PFSK-1 (cell line): ENCODE measurements around the gene GAS6. TPM values are rescaled to one million over a fixed set of nuclear protein-coding genes. Genes with fewer than 3 reads are reported as not detected.

ENCODE experiments used
- FOXP2 ChIP-seq: optimal IDR thresholded peaks from 2 replicates; pipeline ENCODE3; 2011; ENCODE audit warnings: borderline replicate concordance, control low read depth, inconsistent platforms; ENCODE audit not compliant: insufficient read depth; ENCODE audit errors: extremely low read length, extremely low read depth
- POLR2AphosphoS5 ChIP-seq: IDR thresholded peaks from 2 replicates; pipeline ENCODE4 v1.6.1; 2012; ENCODE audit warnings: low read depth, mild to moderate bottlenecking, control low read depth, low read length, moderate library complexity
- SIN3A ChIP-seq: IDR thresholded peaks from 2 replicates; pipeline ENCODE4 v1.6.1; 2012; ENCODE audit warnings: mild to moderate bottlenecking, low read length, moderate library complexity, borderline replicate concordance; ENCODE audit not compliant: insufficient read depth
- TAF1 ChIP-seq: IDR thresholded peaks from 2 replicates; pipeline ENCODE4 v1.6.1; 2012; ENCODE audit warnings: low read length, control low read depth, borderline replicate concordance; ENCODE audit not compliant: insufficient read depth
- polyA plus RNA-seq: library from polyadenylated mRNA; unstranded; fragments of >200 nt; gene quantifications from one replicate; pipeline ENCODE4 v1.2.1, GENCODE V29; 2012; ENCODE audit warnings: low read depth, missing spikeins; ENCODE audit not compliant: insufficient read length
- TF ChIP-seq, protein P1 (sequence below), 2 experiments: IDR thresholded peaks; 2 replicates each; pipeline versions ENCODE4 v1.6.1 to v1.8.0; 2011 to 2012; ENCODE audit warnings: low read depth in 2 of 2, low read length in 2 of 2, control low read depth in 1 of 2, inconsistent platforms in 1 of 2, mild to moderate bottlenecking in 1 of 2, moderate library complexity in 1 of 2; ENCODE audit not compliant: insufficient read depth in 1 of 2

The GAS6 gene
- 0.93 TPM for polyA plus RNA-seq

DNA sequence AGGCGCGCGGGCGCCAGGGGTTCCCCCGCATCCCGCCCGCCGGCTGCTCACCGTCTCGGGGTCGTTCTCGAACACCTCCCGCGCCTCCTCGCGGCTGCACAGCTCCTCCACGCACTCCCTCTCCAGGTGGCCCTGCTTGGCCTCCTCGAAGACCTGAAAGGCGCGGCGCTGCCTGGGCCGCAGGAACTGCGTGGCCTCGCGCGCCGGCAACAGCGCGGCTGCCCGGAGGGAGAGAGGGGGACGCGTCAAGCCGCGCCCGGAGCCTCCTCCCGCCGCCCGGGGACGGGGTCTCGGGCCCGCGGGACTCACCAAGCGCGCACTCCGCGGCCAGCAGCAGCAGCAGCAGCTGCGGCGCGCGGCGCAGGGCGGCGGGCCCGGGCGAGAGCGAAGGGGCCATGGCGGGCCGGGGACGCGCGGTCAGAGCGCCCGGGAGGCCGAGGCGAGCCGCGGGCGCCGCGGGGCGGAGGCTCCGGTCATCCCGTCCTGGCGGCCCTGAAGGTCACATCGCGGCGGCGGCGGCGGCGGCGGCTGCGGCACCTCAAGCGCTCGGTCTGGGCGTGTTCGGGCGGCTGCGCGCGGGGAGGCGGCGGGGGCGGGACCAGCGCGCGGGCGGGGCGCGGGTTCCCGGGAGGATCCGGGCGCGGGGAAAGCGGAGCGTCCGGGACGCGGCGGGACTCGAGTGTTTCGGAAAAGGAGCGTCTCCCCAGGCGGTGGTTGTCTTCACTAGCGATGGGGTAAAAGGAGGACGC, at the start of gene GAS6:
Gene GAS6, minus strand, starts transcription at position 553 of the 749 bp plus-strand sequence. Its CDS starts 156 bp downstream, at position 397.
- TF ChIP-seq FOXP2 (no peak), TAF1 (no peak), POLR2AphosphoS5 (no peak), SIN3A (no peak)
- TF ChIP-seq, protein P1, sequence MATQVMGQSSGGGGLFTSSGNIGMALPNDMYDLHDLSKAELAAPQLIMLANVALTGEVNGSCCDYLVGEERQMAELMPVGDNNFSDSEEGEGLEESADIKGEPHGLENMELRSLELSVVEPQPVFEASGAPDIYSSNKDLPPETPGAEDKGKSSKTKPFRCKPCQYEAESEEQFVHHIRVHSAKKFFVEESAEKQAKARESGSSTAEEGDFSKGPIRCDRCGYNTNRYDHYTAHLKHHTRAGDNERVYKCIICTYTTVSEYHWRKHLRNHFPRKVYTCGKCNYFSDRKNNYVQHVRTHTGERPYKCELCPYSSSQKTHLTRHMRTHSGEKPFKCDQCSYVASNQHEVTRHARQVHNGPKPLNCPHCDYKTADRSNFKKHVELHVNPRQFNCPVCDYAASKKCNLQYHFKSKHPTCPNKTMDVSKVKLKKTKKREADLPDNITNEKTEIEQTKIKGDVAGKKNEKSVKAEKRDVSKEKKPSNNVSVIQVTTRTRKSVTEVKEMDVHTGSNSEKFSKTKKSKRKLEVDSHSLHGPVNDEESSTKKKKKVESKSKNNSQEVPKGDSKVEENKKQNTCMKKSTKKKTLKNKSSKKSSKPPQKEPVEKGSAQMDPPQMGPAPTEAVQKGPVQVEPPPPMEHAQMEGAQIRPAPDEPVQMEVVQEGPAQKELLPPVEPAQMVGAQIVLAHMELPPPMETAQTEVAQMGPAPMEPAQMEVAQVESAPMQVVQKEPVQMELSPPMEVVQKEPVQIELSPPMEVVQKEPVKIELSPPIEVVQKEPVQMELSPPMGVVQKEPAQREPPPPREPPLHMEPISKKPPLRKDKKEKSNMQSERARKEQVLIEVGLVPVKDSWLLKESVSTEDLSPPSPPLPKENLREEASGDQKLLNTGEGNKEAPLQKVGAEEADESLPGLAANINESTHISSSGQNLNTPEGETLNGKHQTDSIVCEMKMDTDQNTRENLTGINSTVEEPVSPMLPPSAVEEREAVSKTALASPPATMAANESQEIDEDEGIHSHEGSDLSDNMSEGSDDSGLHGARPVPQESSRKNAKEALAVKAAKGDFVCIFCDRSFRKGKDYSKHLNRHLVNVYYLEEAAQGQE (IDR thresholded peaks at IDR 0.05; ENCODE audit: insufficient read depth in 1 of 2, low read depth in 2 of 2, low read length in 2 of 2) = no peak

DNA sequence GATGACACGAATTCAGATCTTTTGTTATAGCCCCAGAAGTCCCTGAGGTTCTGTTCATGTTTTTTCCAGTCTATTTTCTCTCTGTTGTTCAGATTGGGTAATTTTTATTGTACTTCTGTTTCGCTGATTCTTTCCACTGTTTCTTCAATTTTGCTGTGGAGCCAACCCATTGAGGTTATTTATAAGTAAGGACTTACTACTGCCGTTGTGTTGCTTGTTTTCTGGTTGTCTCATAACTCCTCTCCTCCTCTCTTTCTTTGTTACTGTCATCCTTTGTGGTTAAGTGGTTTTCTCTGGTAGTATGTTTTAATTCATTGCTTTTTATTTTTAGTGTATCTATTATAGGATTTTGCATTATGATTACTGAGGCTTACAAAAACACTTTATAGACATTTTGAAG, 48.7 kb upstream of the GAS6 start:
- TF ChIP-seq SIN3A = no peak
- no peak for TF ChIP-seq POLR2AphosphoS5

DNA sequence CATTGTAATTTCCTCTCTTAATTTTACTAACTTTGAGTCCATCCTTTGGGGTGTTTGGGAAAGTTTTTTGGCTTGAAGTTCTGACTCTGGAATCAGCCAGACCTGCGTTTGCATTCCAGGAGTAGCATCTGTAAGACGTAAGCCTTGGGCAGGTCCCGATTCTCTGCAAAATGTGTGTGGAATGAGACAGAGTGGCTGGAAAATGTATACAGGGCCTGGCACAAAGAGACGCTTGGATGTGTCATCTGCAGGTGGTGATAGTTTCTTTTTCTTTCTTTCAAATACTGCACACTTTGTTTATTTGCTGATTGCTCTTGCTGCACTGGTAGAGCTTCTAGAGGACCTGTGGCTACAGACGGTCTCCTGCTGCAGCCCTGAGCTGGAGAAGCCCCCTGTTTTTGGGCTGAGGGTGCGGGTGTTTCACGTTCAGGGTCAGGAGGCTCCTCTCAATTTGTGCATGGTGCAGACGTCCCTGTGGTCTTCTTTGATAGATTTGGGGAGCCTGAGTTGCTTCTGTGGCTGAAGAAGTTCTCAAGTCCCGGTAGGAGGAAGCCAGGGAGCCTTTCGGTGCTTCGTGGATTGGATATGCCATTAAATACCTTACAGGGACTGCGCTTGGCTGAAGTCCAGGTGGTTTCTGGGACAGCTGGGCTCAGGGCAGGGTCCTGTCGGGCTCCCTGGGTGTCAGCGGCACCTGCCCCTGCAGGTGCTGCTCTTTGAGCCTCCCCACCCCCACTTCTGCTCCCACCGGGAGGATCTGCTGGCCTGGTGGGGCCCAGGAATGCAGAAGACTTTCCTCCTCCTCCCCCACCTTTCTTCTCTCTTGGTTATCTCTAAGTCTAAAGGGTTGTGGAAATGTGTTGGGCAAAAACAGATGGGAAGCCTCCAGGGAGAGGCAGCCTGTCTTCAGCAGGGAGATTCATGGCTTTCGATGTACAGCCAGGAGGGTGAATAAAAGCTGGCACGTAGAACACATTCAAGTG, 44.0 kb upstream of the GAS6 start:
- no peak for TF ChIP-seq TAF1
- no peak for TF ChIP-seq FOXP2
- TF ChIP-seq POLR2AphosphoS5 = no peak
- TF ChIP-seq, protein P1 (IDR thresholded peaks at IDR 0.05; ENCODE audit: insufficient read depth in 1 of 2, low read depth in 2 of 2, low read length in 2 of 2) = no peak
- no peak for TF ChIP-seq SIN3A

DNA sequence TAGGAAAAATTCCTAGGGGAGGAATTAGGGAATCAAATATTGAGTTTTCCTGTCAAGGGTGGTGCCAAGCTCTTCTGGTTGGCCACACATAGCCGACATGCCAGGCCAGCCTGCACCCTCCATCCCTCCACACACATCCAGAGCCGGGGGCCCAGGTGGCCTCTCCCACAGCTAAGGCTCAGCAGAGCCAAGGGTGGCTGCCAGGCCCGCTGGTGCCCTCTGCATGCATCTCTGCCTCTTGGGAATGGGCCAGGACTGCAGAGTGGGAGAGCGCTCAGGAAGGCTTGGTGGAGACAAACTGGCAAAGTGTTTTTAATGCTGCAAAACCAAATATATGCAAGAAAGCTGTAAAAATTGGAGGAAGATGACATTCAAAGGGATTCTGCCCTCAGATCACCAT, 42.7 kb upstream of the GAS6 start:
- TF ChIP-seq FOXP2 (no peak), SIN3A (no peak), POLR2AphosphoS5 (no peak), TAF1 (no peak)
- TF ChIP-seq, protein P1 (IDR thresholded peaks at IDR 0.05; ENCODE audit: insufficient read depth in 1 of 2, low read depth in 2 of 2, low read length in 2 of 2) = no peak

DNA sequence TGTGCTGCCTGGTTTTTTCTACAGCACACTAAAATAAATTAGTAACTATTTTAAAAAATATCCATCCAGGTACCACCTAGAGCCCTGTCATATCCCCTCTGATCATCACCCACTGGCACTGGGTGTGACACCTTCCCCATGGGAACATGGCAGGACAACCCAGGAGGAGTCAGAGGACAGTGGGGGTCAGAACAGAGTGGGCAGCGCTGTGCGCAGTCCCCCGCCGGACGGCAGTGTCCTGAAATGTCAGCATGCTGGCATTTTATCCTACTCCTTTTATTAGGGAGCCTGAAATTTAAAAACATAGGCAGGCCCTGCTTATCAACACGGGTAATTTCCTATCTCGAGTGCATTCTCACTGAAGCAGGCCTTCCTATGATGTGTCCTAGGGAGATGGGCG, 42.1 kb upstream of the GAS6 start:
- TF ChIP-seq POLR2AphosphoS5 (no peak), SIN3A (no peak), TAF1 (no peak), FOXP2 (no peak)
- TF ChIP-seq, protein P1 (IDR thresholded peaks at IDR 0.05; ENCODE audit: insufficient read depth in 1 of 2, low read depth in 2 of 2, low read length in 2 of 2) = no peak
